DOHH2 (cell line): ENCODE results near the gene ANAPC1.
"Not testable (repeated sequence)": the region's sequence is repeated elsewhere in the genome, so short reads cannot be mapped to it uniquely, and the experiment has no call there.

Experiments
- CTCF ChIP-seq: fragments of 200-600 bp; sonication (generic); IDR thresholded peaks from one replicate; pipeline ENCODE4 v1.5.1; 2014; ENCODE audit warnings: antibody characterized with exemption, mild to moderate bottlenecking, low read depth, low read length; ENCODE audit not compliant: poor library complexity, severe bottlenecking
- EZH2phosphoT487 ChIP-seq: fragments of 200-600 bp; sonication (generic); IDR thresholded peaks from 2 replicates; pipeline ENCODE4 v1.6.1; 2017; ENCODE audit warnings: borderline replicate concordance, mild to moderate bottlenecking, antibody characterized with exemption, low read length, moderate library complexity, mixed read lengths

GRCh38 chr2:111770916-111771658, 112.9 kb downstream of the ANAPC1 start:
- not testable (repeated sequence) for TF ChIP-seq CTCF, EZH2phosphoT487
